HCT116 (cell line): ENCODE data around the gene RNF34. TPM values are rescaled to one million over a fixed set of nuclear protein-coding genes. Genes with fewer than 3 reads are reported as not detected.

ENCODE experiments used
- ATAC-seq: fragments of 200-7000 bp; cut with Tn5 transposase; 2 replicates; pipeline ENCODE4 v1.9.1; 2020; ENCODE audit warnings: mild to moderate bottlenecking, moderate library complexity
- BruUV-seq: library from RNA; stranded (reverse); fragments of 400-500 nt; replicated peaks from 2 replicates; lab custom pipeline; 2021; lab: Mats Ljungman, UMichigan
- CTCF ChIA-PET: fragments of 300-600 bp; sonication (Branson Sonifier 250); formaldehyde crosslinking; loops from one replicate; lab custom pipeline; 2021; ENCODE audit warnings: antibody characterized with exemption; lab: Charles Lee
- POLR2A ChIA-PET: fragments of 300-600, 350-600 bp; sonication (Branson Sonifier 250); formaldehyde crosslinking; loops from one replicate; lab custom pipeline; 2021; ENCODE audit warnings: antibody characterized with exemption; lab: Charles Lee
- RAD21 ChIA-PET, 2 experiments: fragments of 300-600 bp; sonication (Branson Sonifier 250); formaldehyde crosslinking; loops; one replicate each; lab custom pipeline; 2023; ENCODE audit warnings: low total read pairs in 2 of 2; ENCODE audit not compliant: uncharacterized antibody in 2 of 2, unreplicated experiment in 2 of 2, low non-redundant PET in 1 of 2; lab: Charles Lee
- DNase-seq: peaks from one replicate; pipeline ENCODE4 v3.0.0-alpha.2; 2010; ENCODE audit warnings: low read depth, low spot score
- H2AFZ ChIP-seq: fragments of 200-600 bp; shearing (Covaris generic), sonication (generic); 2 replicates; pipeline ENCODE4 v1.6.1; 2017; ENCODE audit warnings: low read depth, mixed run types, mixed read lengths, antibody characterized with exemption, low read length; ENCODE audit not compliant: poor library complexity, severe bottlenecking
- H3K27ac ChIP-seq: 2 replicates; pipeline ENCODE4 v1.5.1; 2012; ENCODE audit warnings: low read depth, low read length
- H3K27me3 ChIP-seq: fragments of 200-600 bp; sonication (generic); 2 replicates; pipeline ENCODE4 v1.6.1; 2016; ENCODE audit warnings: mixed run types, low read length, mixed read lengths; ENCODE audit not compliant: insufficient read depth
- H3K36me3 ChIP-seq, 2 experiments: fragments of 200-500 bp in 1 of 2; fragments of 200-600 bp in 1 of 2; sonication (Bioruptor generic) in 1 of 2; sonication (generic) in 1 of 2; 2 replicates each; pipeline versions ENCODE4 v1.5.1 to v1.6.1; 2014 to 2016; ENCODE audit warnings: low read length in 2 of 2, inconsistent platforms in 1 of 2, mixed read lengths in 1 of 2, mixed run types in 1 of 2; ENCODE audit not compliant: insufficient read depth in 2 of 2, control insufficient read depth in 1 of 2
- H3K4me1 ChIP-seq, 2 experiments: fragments of 200-600 bp in 1 of 2; sonication (generic) in 1 of 2; 2 replicates each; pipeline versions ENCODE4 v1.5.1 to v1.6.1; 2012 to 2017; ENCODE audit warnings: low read length in 2 of 2, inconsistent platforms in 1 of 2, mild to moderate bottlenecking in 1 of 2, mixed read lengths in 1 of 2, mixed run types in 1 of 2, moderate library complexity in 1 of 2; ENCODE audit not compliant: insufficient read depth in 2 of 2, control insufficient read depth in 1 of 2
- H3K4me2 ChIP-seq: fragments of 200-600 bp; sonication (generic); 2 replicates; pipeline ENCODE4 v1.6.1; 2017; ENCODE audit warnings: mixed run types, low read length, mixed read lengths
- H3K4me3 ChIP-seq, 2 experiments: fragments of 200-600 bp in 1 of 2; sonication (generic) in 1 of 2; replicated peaks in 1 of 2; 2 replicates each; pipeline ENCODE4 v1.5.1; 2011 to 2016; ENCODE audit warnings: low read length in 2 of 2, control low read depth in 1 of 2, low read depth in 1 of 2, mild to moderate bottlenecking in 1 of 2, mixed read lengths in 1 of 2, mixed run types in 1 of 2
- H3K79me2 ChIP-seq: fragments of 200-600 bp; sonication (generic); 2 replicates; pipeline ENCODE4 v1.6.1; 2017; ENCODE audit warnings: mild to moderate bottlenecking, mixed run types, low read length, moderate library complexity, mixed read lengths; ENCODE audit not compliant: insufficient read depth
- H3K9ac ChIP-seq: fragments of 200-600 bp; sonication (generic); 2 replicates; pipeline ENCODE4 v1.6.1; 2016; ENCODE audit warnings: low read length, mixed read lengths
- H3K9me2 ChIP-seq: fragments of 200-600 bp; sonication (generic), shearing (Covaris generic); 2 replicates; pipeline ENCODE4 v1.6.1; 2017; ENCODE audit warnings: mixed run types, mild to moderate bottlenecking, moderate library complexity; ENCODE audit not compliant: insufficient read depth
- H3K9me3 ChIP-seq, 2 experiments: fragments of 200-500 bp in 1 of 2; fragments of 200-600 bp in 1 of 2; sonication (Bioruptor generic) in 1 of 2; sonication (generic) in 1 of 2; 2 replicates each; pipeline ENCODE4 v1.6.1; 2014 to 2017; ENCODE audit warnings: low read length in 2 of 2, mixed read lengths in 2 of 2, inconsistent platforms in 1 of 2, low read depth in 1 of 2, mild to moderate bottlenecking in 1 of 2, mixed run types in 1 of 2, moderate library complexity in 1 of 2; ENCODE audit not compliant: control insufficient read depth in 1 of 2, insufficient read depth in 1 of 2
- H4K20me1 ChIP-seq: fragments of 200-600 bp; sonication (generic), shearing (Covaris generic); 2 replicates; pipeline ENCODE4 v1.6.1; 2017; ENCODE audit warnings: mixed run types, mild to moderate bottlenecking, moderate library complexity; ENCODE audit not compliant: insufficient read depth
- CBX3 ChIP-seq: IDR thresholded peaks from 2 replicates; pipeline ENCODE4 v1.6.1; 2012; ENCODE audit warnings: low read depth
- CEBPB ChIP-seq: IDR thresholded peaks from 2 replicates; pipeline ENCODE4 v1.6.1; 2012; ENCODE audit warnings: low read depth
- EZH2 ChIP-seq: fragments of 200-600 bp; sonication (generic); IDR thresholded peaks from 2 replicates; pipeline ENCODE4 v1.6.1; 2017; ENCODE audit warnings: antibody characterized with exemption, mixed run types
- EZH2phosphoT487 ChIP-seq: fragments of 200-600 bp; IDR thresholded peaks from 2 replicates; pipeline ENCODE4 v1.6.1; 2018; ENCODE audit warnings: antibody characterized with exemption, borderline replicate concordance
- FOSL1 ChIP-seq: IDR thresholded peaks from 2 replicates; pipeline ENCODE4 v1.6.1; 2012; ENCODE audit warnings: low read depth
- JUND ChIP-seq: IDR thresholded peaks from 2 replicates; pipeline ENCODE4 v1.6.1; 2012
- MAX ChIP-seq: IDR thresholded peaks from 2 replicates; pipeline ENCODE4 v1.6.1; 2012
- POLR2A ChIP-seq: IDR thresholded peaks from 2 replicates; pipeline ENCODE4 v1.7.0; 2011; ENCODE audit warnings: borderline replicate concordance; ENCODE audit not compliant: insufficient read depth, insufficient read length; ENCODE audit errors: extremely low read depth
- POLR2AphosphoS5 ChIP-seq: IDR thresholded peaks from 2 replicates; pipeline ENCODE4 v1.6.1; 2011; ENCODE audit warnings: mild to moderate bottlenecking, low read depth, low read length, moderate library complexity
- REST ChIP-seq: IDR thresholded peaks from 2 replicates; pipeline ENCODE4 v1.6.1; 2012; ENCODE audit warnings: low read depth
- SP1 ChIP-seq: IDR thresholded peaks from 2 replicates; pipeline ENCODE4 v1.6.1; 2012; ENCODE audit warnings: low read depth
- SRF ChIP-seq: IDR thresholded peaks from 2 replicates; pipeline ENCODE4 v1.6.1; 2012; ENCODE audit warnings: low read depth
- TCF7L2 ChIP-seq: IDR thresholded peaks from 2 replicates; pipeline ENCODE4 v1.7.0; 2011; ENCODE audit warnings: borderline replicate concordance, inconsistent platforms; ENCODE audit not compliant: insufficient read depth, insufficient read length; ENCODE audit errors: extremely low read depth
- YY1 ChIP-seq: IDR thresholded peaks from 2 replicates; pipeline ENCODE4 v1.6.1; 2011; ENCODE audit warnings: low read length, low read depth, moderate library complexity, mild to moderate bottlenecking; ENCODE audit not compliant: insufficient replicate concordance; ENCODE audit errors: extremely low read depth
- ZNF274 ChIP-seq: fragments of 200-500 bp; sonication (Bioruptor generic); IDR thresholded peaks from 2 replicates; pipeline ENCODE4 v1.6.1; 2014; ENCODE audit warnings: mild to moderate bottlenecking, low read depth, low read length, inconsistent platforms
- intact Hi-C: fragments of 100-400 bp; cut with micrococcal nuclease; formaldehyde crosslinking; loops from 2 replicates; pipeline ENCODE4 v1.10.0; 2022
- total RNA-seq: library from RNA; stranded (reverse); gene quantifications from one replicate; pipeline ENCODE4 v1.2.1, GENCODE V29; 2021; ENCODE audit not compliant: unreplicated experiment
- TF ChIP-seq, protein P1 (sequence below): IDR thresholded peaks from 2 replicates; pipeline ENCODE4 v1.6.1; 2012

RNF34 gene
- total RNA-seq, 1 experiment from 2014 or later = 47.8 TPM

- Histone ChIP-seq H3K79me2 (peaks cover 74% of the 10 kb centered on the region), H2AFZ (no peak overlapping the region), H4K20me1 (no peaks in the 10 kb centered on the region), H3K27ac (no peak overlapping the region), H3K27me3 (no peaks in the 10 kb centered on the region), H3K36me3 (peaks cover 0 to 5% of the 10 kb centered on the region in 2 experiments; a peak in 1 of 4 replicates), H3K4me3 (no peak overlapping the region), H3K9me2 (no peaks in the 10 kb centered on the region), H3K4me1 (no peaks in the 10 kb centered on the region), H3K9me3 (no peaks in the 10 kb centered on the region), H3K4me2 (no peak overlapping the region), H3K9ac (no peak overlapping the region)
- ATAC-seq (no peak), DNase-seq (no peak)
- POLR2A ChIA-PET = no interaction called here
- BruUV-seq = no TSS peak
- intact Hi-C loops = no loop called here
- CTCF ChIA-PET = no interaction called here
- no peak for TF ChIP-seq EZH2
- no peak for TF ChIP-seq FOSL1
- no peak for TF ChIP-seq EZH2phosphoT487
- no peak for TF ChIP-seq SRF
- TF ChIP-seq, protein P1, sequence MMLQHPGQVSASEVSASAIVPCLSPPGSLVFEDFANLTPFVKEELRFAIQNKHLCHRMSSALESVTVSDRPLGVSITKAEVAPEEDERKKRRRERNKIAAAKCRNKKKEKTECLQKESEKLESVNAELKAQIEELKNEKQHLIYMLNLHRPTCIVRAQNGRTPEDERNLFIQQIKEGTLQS = no peak
- no peak for TF ChIP-seq POLR2A
- TF ChIP-seq JUND = no peak
- no peak for TF ChIP-seq CBX3
- TF ChIP-seq MAX = no peak
- no peak for TF ChIP-seq REST
- TF ChIP-seq YY1 = no peak
- no peak for TF ChIP-seq CEBPB
- TF ChIP-seq TCF7L2 = no peak
- TF ChIP-seq POLR2AphosphoS5 = no peak
- TF ChIP-seq ZNF274 = no peak
- TF ChIP-seq SP1 = no peak
- RAD21 ChIA-PET = no interaction called here
These were observed 56.6 kb downstream of the RNF34 start for GRCh38 chr12:121456551-121456950.
